GM20000 (cell line): ENCODE results near the gene PARVA.
"Not testable (repeated sequence)": the region's sequence is repeated elsewhere in the genome, so short reads cannot be mapped to it uniquely, and the experiment has no call there.

Experiments
- DNase-seq: peaks from one replicate; pipeline ENCODE4 v3.0.0; 2012; ENCODE audit warnings: low spot score
- TF ChIP-seq, protein P1 (sequence below): IDR thresholded peaks from 2 replicates; pipeline ENCODE4 v1.5.1; 2012; ENCODE audit warnings: mild to moderate bottlenecking, control low read depth; ENCODE audit errors: extremely low read depth, missing control alignments

Gene PARVA

DNA sequence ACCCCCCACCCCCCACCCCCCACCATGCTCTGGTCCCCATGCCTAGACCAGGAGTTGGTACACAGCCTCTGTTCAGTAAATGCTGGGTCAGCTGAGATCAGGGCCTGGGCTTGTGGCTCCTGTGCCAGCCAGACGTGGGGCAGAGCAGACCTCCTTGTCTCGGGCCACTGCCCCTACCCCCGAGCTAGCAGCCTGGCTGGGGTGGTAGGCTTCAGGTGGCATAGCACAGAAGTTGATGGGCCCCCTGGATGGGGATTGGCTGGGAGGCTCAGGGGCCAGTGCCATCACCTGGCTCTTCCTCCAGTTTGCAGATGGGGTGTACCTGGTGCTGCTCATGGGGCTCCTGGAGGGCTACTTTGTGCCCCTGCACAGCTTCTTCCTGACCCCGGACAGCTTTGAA is 139.9 kb downstream of the PARVA start:
- TF ChIP-seq, protein P1, sequence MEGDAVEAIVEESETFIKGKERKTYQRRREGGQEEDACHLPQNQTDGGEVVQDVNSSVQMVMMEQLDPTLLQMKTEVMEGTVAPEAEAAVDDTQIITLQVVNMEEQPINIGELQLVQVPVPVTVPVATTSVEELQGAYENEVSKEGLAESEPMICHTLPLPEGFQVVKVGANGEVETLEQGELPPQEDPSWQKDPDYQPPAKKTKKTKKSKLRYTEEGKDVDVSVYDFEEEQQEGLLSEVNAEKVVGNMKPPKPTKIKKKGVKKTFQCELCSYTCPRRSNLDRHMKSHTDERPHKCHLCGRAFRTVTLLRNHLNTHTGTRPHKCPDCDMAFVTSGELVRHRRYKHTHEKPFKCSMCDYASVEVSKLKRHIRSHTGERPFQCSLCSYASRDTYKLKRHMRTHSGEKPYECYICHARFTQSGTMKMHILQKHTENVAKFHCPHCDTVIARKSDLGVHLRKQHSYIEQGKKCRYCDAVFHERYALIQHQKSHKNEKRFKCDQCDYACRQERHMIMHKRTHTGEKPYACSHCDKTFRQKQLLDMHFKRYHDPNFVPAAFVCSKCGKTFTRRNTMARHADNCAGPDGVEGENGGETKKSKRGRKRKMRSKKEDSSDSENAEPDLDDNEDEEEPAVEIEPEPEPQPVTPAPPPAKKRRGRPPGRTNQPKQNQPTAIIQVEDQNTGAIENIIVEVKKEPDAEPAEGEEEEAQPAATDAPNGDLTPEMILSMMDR, result no peak

DNA sequence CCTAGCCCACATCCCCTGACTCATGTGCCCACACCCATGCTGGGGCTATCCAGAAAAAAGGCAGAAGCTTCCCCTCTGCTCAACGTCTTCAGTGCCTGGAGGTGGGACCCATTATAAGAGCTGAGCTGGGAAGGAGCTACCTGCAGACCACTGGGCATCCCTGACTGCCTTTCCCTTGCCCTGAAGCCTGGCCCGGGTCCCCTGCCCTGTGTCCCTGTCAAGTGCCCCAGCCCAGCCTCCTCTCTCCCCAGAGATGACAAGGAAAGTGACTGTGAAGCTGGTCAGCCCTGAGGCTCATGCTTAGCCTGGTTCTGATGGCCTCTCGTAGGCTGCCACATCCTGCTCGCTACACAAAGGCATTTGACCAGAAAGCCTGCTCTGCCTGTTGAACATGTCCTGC is 140.4 kb downstream of the PARVA start:
- TF ChIP-seq, protein P1, result no peak
- no peak for DNase-seq

More for the DNA sequence above, 139.9 kb downstream of the PARVA start:
- no peak for DNase-seq

DNA sequence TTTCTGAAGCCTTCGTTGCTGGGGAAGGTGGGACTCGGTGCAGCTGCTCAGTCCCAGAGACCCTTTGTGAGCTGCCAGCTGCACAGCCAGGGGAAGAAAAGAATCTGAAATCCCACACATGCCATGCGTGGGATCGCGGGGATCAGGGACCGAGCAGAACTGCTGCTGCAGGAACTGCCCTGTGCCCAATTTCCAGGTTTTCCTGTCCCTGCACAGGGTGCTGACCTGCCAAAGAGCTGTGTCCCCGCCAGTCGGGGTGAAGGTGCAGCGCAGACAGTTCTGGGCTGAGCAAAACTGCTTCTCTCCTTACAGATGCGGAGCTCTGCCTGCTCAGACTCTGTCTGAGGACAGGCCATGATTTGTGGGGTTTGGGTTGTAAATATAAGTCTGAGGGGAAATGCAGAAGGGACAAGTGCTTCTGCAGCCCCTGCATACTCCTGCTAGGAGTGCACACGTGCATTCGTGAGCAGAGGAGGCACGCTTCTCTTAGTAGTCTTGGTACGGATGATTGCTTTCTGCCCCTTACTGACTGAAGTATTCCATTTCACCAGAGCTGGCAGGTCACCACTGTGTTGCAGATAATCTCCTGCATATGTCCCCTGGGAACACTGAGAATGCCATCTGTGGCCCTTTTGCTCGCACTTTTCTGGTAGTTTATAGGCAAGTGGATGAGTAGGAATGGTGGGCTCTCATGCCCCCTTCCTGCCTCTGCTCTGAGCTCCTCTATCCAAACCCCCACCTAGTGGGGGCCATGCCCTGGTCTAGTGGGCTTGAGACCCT is 141.4 kb downstream of the PARVA start:
- TF ChIP-seq, protein P1, result no peak
- no peak for DNase-seq

DNA sequence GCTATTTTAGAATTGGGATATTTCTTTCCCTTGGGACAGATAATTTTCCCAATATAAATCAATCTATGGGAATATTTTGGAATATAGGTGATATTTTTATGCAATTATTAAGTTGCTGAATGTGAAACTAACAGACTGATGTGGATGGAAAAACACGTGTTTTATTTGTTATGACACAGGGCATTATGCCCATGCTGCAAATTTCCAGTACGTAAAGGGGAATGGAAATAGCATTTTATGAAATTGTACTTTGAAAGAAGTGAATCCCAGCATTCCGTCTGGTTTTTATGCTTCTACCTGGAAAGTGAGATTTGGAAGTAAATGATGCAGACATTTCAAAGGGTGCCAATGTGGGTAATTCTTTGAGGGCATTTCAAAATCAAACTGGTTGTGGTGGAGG is 142.7 kb downstream of the PARVA start:
- TF ChIP-seq, protein P1, result no peak
- DNase-seq, result no peak

DNA sequence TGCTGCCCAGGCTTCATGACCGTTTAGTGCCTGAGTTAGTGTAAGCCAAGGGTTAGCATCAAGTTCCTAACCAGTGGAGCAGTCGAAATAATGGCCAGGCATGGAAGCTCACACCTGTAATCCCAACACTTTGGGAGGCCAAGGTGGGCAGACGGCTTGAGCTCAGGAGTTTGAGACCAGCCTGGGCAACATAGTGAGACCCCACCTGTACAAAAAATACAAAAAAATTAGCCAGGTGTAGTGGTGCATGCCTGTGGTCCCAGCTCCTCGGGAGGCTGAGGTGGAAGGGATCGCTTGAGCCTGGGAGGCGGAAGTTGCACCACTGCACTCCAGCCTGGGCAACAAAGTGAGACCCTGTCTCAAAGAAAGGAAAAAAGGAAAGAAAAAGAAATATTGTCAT is 143.2 kb downstream of the PARVA start:
- not testable (repeated sequence) for DNase-seq

DNA sequence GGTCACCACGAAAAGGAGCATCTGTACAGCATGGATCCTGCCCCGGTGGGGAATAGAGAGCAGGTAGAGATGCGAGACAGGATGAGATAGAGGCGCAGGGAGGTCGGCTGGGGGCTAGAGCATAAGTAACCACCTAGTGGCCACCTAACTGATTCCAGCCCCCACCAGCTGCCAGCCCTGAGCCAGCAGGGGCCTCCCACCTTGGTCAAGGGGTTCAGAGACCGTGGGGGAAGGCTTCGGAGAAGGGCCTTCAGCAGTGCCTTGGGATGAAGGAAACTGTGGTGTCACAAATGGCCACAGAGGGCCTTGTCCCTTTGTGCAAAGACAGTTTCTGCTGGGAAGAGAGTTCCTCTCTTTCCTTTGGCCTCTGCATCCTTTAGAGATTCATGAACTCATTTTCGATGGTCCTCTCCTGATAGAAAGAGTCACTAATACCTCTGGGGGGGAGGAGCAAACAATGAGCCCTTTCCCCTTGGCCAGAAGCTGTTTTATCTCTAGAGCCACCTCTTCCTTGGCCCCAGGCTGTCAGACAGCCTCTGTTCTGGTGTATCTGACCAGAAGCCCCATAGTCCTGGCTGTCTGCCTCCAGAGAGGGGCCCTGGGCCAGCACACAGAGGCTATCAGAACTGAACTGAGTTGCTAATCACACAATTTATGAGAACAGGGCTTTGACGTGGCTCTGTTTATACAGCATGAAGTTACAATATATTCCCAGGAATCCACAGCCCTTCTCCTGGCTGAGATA is 146.0 kb downstream of the PARVA start:
- TF ChIP-seq, protein P1, result no peak
- no peak for DNase-seq

DNA sequence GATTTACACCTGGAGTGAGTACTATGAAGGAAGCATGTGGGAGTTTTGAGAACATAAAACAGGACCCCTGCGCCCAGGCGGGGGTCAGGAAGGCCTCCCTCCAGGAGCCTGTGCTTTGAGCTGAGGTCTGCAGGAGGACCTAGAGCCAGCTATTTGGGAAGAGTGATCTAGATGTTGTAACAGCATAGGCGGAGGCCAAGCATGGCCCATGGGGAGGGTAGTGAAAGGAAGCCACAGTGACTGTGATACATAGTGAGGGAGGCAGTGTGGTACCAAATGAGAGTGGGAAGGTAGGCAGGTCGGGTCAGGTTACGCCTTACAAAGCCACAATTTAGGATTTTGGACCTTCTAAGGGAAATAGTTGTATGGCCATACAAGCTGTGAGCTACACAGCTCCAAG is 147.5 kb downstream of the PARVA start:
- DNase-seq, result no peak
- TF ChIP-seq, protein P1, result no peak

DNA sequence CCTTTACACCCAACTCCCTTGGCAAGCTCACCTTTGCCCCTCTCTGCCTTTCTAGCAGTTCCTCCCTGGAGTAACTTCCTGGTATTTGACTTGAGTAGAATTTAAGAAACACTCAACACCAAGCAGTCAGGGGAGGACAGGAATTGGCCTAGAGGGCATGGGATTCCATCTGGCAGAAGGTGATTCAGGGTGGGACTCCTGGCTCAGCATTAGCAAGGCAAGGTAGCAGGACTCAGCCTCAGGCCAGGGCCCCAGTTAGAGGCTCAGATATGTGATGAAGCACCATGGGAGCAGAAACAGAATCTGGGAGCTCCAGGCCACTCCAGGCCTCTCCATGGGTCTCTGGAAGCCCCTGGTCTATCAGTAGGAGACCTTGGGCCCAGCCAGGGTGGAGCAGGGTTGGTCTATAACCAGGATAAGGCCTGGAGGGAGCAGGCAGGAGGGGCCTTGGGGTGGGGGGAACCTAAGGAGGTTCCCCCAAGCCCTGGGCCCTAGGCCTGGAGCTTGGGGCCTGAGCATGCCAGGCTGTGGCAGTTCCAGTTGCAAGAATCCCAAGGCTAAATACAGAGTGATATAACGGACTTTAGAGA is 148.2 kb downstream of the PARVA start:
- DNase-seq, result no peak
- TF ChIP-seq, protein P1, result no peak
